Kidney epithelial cell (primary cell): ENCODE results near the gene ICAM2. TPM values are rescaled to one million over a fixed set of nuclear protein-coding genes. Genes with fewer than 3 reads are reported as not detected.
"Not testable (repeated sequence)": the region's sequence is repeated elsewhere in the genome, so short reads cannot be mapped to it uniquely, and the experiment has no call there.

ENCODE experiments used
- DNase-seq: peaks from one replicate; pipeline ENCODE4 v3.0.0-alpha.2; 2010; ENCODE audit warnings: low read depth
- H3K27me3 ChIP-seq: 2 replicates; pipeline ENCODE4 v1.6.0; 2011; ENCODE audit warnings: low read length; ENCODE audit not compliant: control insufficient read depth, insufficient read depth
- H3K36me3 ChIP-seq: 2 replicates; pipeline ENCODE4 v1.5.1; 2011; ENCODE audit warnings: low read length; ENCODE audit not compliant: control insufficient read depth, insufficient read depth
- H3K4me3 ChIP-seq: 2 replicates; pipeline ENCODE4 v1.5.1; 2011; ENCODE audit warnings: low read depth, mild to moderate bottlenecking, control low read depth, low read length
- total RNA-seq: library from RNA; depleted of rRNA; stranded (reverse); fragments of >200 nt; gene quantifications from 2 replicates; pipeline ENCODE4 v1.2.3, GENCODE V29; 2015
- TF ChIP-seq, protein P1 (sequence below): IDR thresholded peaks from 2 replicates; pipeline ENCODE4 v1.5.1; 2011; ENCODE audit warnings: mild to moderate bottlenecking, moderate library complexity, low read length, control low read depth, inconsistent platforms; ENCODE audit not compliant: insufficient read depth, poor library complexity, severe bottlenecking

ICAM2 gene
- total RNA-seq, 1 donor from 2014 or later, result 11.5 TPM

DNA sequence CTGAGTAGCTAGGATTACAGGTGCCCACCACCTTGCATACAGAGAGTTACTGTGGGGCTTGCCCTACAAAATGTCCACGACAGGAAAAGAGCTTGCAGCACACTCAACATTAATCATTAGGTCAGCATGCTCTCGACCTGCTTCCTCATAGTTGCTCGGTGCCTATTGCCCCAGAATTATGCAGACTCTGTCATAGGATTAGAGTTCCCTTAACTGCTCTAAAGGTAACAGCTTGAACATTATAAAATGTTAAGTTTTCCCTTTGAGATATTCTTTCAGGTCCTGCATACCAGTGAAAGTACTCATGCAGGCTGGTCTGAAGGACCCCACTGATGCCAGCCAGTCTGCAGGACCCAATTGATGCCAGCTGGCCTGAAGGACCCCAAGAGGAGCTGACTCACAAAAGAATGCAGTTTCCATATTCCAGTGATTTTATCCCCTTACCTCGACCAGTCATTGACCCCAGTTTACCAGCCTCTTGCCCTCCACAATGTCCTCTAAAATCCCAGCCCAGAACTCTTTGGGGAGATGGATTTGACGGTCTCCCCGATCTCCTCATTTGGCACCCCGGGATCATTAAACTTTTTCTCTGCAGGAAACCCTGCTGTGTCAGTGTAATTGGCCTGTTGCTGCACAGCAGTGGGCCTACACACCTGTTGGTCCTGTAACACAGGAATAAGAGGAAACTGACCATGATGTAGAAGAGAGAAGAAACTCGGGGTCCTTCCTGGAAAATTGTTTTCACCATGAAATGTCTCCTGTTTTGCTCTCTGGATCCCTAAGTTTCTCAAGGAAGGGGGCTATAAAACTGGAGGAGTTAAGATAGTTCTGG is 10.6 kb downstream of the ICAM2 start:
- Histone ChIP-seq H3K4me3 (no peak overlapping the region), H3K36me3 (no peaks in the 10 kb centered on the region), H3K27me3 (peaks cover 2% of the 10 kb centered on the region)
- TF ChIP-seq, protein P1, sequence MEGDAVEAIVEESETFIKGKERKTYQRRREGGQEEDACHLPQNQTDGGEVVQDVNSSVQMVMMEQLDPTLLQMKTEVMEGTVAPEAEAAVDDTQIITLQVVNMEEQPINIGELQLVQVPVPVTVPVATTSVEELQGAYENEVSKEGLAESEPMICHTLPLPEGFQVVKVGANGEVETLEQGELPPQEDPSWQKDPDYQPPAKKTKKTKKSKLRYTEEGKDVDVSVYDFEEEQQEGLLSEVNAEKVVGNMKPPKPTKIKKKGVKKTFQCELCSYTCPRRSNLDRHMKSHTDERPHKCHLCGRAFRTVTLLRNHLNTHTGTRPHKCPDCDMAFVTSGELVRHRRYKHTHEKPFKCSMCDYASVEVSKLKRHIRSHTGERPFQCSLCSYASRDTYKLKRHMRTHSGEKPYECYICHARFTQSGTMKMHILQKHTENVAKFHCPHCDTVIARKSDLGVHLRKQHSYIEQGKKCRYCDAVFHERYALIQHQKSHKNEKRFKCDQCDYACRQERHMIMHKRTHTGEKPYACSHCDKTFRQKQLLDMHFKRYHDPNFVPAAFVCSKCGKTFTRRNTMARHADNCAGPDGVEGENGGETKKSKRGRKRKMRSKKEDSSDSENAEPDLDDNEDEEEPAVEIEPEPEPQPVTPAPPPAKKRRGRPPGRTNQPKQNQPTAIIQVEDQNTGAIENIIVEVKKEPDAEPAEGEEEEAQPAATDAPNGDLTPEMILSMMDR, result no peak
- DNase-seq, result no peak

DNA sequence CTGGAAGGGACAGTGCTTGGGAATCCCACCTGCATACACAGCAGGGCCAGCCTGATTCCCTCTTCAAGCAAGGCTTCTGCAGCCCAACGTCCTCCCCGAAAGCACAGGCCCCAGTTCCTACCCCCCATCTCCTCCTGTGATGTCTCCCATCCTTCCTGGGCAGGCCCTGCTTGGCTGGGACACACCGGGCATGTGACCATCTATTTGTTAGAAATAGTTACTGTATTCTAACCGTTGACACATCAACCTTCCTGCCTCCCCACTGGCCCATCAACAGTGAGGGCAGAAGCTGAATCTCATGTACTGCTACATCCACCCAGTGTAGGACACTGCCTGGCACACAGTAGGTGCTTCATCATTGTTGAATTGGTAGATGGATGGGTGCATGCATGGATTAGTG is 11.6 kb downstream of the ICAM2 start:
- Histone ChIP-seq H3K4me3 (no peak overlapping the region), H3K27me3 (peaks cover 2% of the 10 kb centered on the region), H3K36me3 (no peaks in the 10 kb centered on the region)
- TF ChIP-seq, protein P1, result no peak
- no peak for DNase-seq

DNA sequence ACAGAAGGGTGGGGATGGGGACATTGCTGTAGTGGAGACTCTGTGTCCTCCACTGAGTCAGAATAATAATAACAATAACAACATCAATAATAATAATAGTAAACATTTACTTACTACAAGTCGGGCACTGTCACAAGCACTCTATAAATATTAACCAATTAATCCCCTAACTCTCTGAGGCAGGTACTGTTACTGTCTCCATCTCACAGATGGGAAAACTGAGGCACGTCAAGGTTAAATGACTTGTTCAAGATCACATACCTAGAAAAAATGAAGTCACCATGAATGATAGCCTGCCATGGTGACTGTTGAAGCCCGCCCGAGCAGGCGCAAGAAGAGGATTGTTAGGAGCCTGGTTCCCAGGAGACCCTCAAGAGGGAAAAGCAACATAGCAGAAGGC is 12.1 kb downstream of the ICAM2 start:
- Histone ChIP-seq H3K27me3 (peaks cover 2% of the 10 kb centered on the region), H3K4me3 (no peak overlapping the region), H3K36me3 (no peaks in the 10 kb centered on the region)
- TF ChIP-seq, protein P1, result no peak
- no peak for DNase-seq

DNA sequence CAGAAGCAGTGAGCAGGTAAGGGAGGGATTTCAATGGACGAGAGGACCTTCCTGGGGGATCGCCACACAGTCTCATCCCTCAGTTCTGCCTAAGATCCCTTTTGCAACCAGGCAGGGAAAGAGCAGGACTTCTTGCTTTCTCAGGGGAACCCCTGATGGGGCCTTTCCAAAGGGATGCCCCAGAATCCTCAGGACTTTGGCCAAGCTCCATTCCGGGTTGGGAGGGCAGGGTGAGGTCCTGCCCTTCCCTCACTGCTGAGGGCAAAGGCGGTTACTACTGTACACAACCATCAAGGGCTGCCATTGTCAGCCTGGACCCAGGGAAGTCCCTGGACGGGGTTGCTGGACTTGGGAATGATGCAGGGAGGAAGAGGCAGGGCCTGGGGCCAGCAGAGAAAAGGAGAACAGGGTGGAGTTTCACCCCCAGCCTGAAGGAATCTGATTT is 12.6 kb downstream of the ICAM2 start:
- H3K27me3 ChIP-seq, result peaks cover 2% of the 10 kb centered on the region
- no peaks in the 10 kb centered on the region for H3K36me3 ChIP-seq
- TF ChIP-seq, protein P1, result no peak
- H3K4me3 ChIP-seq, result no peak overlapping the region
- DNase-seq, result no peak

DNA sequence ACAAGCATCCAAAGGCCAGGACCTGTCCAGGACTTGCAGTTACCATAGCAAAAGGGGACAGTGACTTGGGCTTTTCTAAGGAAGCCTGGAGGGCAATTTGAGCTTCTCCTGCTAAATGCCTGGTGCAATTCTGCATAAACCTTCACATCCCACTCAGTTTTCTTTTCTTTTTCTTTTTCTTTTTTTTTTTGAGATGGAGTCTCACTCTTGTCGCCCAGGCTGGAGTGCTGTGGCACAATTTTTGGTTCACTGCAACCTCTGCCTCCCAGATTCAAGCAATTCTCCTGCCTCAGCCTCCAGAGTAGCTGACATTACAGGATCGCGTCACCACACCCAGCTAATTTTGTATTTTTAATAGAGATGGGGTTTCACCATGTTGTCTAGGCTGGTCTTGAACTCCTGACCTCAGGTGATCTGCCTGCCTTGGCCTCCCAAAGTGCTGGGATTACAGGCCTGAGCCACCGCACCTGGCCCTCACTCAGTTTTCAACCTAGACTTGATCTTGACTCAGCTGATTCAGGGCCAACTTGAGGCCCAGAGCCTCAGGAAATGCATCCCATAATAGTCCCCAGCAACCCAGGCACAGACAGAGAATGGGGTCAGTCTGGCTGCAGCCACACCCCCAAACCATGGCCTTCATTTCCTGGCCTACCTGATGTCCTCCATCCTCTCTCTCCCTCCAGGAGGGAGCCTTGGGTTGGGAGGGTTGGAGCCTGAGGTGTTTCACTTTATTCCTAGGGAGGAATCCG is 13.2 kb downstream of the ICAM2 start:
- not testable (repeated sequence) for DNase-seq, H3K27me3 ChIP-seq, H3K36me3 ChIP-seq, H3K4me3 ChIP-seq

DNA sequence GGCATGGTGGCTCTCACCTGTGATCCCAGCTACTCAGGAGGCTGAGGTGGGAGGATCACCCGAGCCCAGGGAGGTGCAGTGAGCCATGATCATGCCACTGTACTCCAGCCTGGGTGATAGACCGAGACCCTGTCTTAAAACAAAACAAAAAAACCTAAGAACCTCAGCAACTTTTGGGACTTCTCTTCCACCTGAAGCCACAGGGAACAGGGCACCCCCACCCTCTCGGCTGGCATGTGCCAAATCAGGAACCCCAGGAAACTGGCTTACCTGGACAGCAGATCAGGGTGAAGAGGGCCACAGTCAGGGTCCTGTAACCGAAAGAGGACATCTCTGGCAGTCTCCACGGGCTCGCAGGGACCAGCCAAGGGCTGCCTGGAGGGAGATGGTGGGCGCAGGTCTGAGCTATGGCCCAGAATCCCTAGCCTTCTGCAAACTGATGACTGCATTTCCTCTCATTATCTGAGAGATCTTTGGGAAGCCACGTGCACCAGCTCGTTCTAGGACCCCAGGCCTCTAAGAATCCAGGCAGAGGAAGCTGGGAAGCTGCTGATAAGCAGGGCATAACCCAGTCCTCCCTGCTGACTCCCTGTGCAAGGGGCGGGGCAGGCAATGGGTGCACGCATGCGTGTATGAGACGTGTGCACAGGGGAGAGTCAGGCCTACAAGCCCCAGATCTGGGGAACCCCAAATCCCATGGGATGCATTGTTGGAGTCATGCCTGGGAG is 13.9 kb downstream of the ICAM2 start:
- Histone ChIP-seq H3K4me3 (no peak overlapping the region), H3K36me3 (no peaks in the 10 kb centered on the region), H3K27me3 (peaks cover 2% of the 10 kb centered on the region)
- DNase-seq, result no peak
- TF ChIP-seq, protein P1, result no peak
